Hepatocyte (in vitro differentiated cells): ENCODE measurements around the gene OPRL1.

Source experiments
- EZH2 ChIP-seq: fragments of 200-600 bp; sonication (generic); IDR thresholded peaks from 2 replicates; pipeline ENCODE4 v1.6.1; 2016; ENCODE audit warnings: antibody characterized with exemption, mild to moderate bottlenecking, borderline replicate concordance
- TF ChIP-seq, protein P1 (sequence below): fragments of 200-600 bp; sonication (generic); IDR thresholded peaks from 2 replicates; pipeline ENCODE4 v1.5.1; 2016; ENCODE audit warnings: antibody characterized with exemption, mild to moderate bottlenecking; ENCODE audit not compliant: poor library complexity

DNA sequence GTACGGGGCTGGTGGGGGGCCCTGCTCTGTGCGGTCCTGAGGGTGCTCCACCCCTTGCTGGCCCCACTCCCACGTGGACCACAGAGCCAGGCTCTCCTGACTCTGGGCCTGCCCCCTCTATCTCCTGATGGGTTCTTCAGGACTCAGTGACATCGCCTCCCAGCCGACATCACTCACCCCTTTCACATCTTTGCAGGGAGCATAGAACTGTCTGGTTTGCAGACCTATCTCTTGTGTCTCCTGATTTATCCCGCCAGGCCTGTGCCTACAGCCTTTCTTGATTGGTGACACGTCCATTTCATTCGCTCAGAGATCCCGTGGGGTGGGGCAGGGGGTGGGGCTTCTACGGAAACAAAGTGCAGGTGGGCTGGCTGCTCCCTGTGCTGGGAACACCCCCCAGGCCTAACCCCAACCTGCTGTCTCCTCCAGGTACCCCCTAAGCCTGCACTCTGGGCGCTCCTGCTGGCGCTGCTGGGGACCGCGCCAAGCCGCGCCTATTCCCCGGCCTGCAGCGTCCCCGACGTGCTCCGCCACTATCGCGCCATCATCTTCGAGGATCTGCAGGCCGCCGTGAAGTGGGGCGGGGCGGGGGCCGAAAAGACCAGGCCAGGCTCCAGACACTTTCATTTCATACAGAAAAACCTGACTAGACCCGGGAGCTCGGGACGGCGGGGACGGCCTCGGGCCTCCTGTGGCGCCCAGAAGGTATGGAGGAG lies 42.2 kb upstream of the OPRL1 start:
- TF ChIP-seq, protein P1, sequence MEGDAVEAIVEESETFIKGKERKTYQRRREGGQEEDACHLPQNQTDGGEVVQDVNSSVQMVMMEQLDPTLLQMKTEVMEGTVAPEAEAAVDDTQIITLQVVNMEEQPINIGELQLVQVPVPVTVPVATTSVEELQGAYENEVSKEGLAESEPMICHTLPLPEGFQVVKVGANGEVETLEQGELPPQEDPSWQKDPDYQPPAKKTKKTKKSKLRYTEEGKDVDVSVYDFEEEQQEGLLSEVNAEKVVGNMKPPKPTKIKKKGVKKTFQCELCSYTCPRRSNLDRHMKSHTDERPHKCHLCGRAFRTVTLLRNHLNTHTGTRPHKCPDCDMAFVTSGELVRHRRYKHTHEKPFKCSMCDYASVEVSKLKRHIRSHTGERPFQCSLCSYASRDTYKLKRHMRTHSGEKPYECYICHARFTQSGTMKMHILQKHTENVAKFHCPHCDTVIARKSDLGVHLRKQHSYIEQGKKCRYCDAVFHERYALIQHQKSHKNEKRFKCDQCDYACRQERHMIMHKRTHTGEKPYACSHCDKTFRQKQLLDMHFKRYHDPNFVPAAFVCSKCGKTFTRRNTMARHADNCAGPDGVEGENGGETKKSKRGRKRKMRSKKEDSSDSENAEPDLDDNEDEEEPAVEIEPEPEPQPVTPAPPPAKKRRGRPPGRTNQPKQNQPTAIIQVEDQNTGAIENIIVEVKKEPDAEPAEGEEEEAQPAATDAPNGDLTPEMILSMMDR, result no peak
- no peak for TF ChIP-seq EZH2
